HG02678 (cell line): ENCODE data around the gene PIP5K1B.
"Not testable (repeated sequence)": the region's sequence is repeated elsewhere in the genome, so short reads cannot be mapped to it uniquely, and the experiment has no call there.

Source experiments
- ATAC-seq: cut with Tn5 transposase; IDR thresholded peaks from one replicate; pipeline ENCODE4 v1.9.1; 2021; ENCODE audit warnings: mild to moderate bottlenecking, moderate library complexity; ENCODE audit not compliant: unreplicated experiment

PIP5K1B gene

GRCh38 chr9:68704814-68705530 lies at the start of gene PIP5K1B:
PIP5K1B (plus strand) TSS chr9:68705240; CDS start chr9:68822615, 117,375 bp downstream.
- peak; percentile 78 for ATAC-seq

DNA sequence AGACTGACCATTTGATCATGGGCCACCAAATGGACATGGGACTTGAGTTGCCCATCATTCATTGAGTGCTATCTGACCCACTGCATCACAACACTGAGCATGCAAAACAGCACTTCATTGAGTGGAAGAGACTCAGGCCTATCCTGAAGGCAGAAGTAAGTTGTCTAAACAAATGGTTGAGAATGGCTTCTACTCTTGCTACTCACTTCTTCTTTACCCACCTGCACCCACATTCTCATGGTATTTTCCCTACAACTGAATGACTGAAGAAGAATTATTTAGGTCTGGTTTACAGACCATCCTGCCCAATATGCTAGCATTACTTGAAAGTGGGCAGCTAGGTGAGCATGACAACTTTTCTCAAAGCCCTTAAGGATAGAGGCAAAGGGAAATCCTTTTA lies 41.0 kb upstream of the PIP5K1B start:
- ATAC-seq = no peak

DNA sequence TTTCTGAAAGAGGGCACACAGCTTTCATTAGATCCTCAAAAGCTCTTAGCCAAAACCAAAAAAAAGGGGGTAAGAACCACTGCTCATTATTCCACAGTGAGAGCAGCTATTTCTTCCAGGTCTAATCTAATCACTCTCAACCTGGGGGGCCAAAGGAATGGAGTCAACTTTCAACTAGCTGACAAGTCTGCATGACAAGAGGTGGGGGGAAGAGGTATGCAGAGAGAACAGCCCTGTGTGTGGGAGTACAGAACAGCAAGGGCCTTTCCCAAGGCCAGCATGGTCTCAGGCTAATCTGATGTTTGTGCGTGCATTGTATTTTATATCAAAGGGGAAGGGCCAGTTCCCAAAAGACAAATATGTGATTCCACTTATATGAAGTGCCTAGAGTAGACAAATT lies 36.9 kb upstream of the PIP5K1B start:
- ATAC-seq = no peak

DNA sequence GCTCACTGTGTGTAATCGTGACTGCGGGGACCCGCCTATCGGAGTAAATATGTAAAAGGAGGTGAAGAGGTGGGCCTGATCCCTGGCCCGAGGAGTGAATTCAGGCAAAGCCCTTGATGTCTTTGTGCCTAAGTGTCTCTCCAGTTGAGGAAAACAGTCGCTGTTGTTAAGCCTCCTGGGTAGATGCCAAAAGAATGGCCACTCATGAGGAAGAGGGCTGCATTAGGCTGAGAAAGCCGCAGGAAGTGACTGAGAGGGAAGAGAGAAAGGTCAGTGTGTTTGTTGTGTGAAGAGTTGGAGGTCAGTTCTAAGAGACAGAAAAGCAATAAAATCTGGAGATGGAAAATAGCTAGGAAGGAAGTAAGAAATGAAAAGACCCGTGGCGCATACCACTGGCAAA lies 35.8 kb upstream of the PIP5K1B start:
- no peak for ATAC-seq

DNA sequence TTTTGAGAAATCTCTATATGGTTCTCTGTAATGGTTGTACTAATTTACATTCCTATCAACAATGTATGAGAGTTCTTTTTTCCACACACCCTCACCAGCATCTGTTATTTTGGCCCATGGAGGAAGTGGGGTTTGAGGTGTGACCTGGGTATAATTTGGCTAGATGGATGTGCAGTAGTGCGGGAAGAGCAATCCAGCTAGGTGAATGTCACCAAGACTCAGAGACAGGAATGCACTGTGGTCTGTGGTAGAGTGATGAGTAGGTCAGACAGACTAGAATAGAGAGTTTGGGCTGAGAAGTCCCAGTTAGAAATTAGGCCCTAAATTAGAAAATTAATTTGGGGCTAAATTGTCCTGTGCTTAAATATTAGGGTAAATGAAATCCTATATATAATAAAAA lies 32.8 kb upstream of the PIP5K1B start:
- ATAC-seq = no peak

DNA sequence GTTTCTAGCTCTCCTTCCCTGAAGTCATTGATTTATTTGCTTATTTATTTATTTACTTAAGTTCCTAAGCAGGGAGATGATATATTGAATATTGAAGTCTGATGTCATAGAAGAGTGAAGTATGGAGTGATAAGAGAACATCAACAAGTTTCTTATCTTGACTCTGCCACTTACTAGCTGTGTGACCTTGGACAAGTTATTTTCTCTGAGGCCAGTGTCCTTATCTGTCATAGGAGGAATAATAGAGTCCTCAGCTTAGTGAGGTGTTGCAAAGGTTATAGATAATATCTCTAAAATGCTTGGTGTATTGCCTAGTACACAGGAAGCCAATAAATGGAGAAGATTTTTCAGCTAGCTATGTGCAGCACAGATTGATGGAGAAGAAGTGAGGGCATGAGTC lies 32.4 kb upstream of the PIP5K1B start:
- no peak for ATAC-seq

DNA sequence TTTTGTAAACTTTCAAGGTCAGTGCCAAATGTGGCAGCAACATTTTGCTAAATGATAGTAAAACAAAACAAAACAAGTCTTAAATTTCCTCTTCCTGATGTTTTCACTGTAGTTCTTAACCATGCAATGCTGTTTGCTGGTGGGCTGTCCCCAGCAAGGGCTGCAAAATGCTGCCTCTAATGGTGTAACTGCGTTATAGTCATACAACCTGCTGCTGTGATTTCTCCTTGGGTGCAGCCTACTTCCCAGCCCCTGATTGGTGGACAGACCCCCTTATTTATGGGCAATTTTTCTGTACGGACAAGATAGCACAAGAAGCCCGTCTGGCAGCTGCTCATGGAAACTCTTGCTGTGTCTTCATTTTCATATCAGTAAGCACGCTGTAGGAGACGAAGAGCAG lies 26.6 kb upstream of the PIP5K1B start:
- ATAC-seq = peak; percentile 65

DNA sequence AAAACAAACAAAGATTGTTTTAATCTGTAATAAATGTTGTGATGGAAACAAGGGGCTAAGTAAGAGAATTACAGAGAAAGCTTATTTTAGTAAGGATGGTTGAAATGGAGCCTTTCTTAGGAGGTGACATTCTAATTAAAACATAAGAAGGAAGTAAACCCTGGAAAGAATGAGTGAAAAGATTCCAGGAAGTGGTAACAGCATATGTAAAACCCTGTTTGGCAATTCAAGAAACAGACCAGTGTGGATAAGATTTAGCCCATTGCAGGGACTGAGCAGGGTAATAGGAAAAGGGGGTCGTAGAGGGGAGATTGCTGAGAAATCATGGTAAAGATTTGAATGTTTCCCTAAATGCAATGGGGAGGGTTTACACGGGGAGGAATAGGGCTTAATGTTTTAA lies 21.6 kb upstream of the PIP5K1B start:
- no peak for ATAC-seq

DNA sequence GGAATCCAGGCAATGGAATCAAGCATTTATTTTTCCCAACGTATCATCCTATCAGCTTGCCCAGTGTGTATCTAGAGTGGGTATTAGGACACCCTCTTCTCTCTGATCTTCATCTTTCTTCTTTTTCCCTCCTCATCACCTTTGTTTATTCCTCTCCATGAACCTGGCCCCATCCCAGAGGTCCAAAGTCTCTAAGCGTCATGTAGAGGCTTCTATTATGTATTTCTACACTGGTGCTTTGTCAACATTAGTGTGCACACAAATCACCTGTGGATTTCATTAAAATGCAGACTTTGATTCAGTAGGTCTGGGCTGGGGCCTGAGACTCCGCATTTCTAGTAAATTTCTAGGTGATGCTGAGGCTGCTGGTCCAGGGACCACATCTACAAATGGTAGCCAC lies 19.8 kb upstream of the PIP5K1B start:
- no peak for ATAC-seq

- ATAC-seq = peak; percentile 94
Observed at GRCh38 chr9:68685770-68686169, 19.3 kb upstream of the PIP5K1B start.

DNA sequence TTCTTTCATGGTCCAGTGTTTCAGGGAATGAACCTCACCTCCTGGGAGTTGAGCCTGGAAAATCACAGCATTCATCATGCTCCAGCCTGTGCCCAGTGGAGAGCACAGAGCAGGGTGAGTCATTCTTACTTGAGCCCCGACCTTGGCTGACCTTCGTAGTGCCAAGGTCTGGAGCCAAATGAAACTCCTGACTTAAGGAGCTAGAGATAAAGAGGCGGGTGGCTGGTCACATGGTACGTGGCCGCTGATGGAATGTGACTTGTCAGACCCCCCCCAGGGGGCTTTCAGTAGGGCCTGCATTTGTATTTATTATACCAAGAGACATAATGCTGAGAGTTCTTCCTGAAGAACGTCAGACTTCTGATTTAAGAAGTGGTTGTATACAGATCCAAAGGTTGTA lies 15.0 kb upstream of the PIP5K1B start:
- no peak for ATAC-seq

- no peak for ATAC-seq
Observed at GRCh38 chr9:68692519-68692918, 12.5 kb upstream of the PIP5K1B start.

DNA sequence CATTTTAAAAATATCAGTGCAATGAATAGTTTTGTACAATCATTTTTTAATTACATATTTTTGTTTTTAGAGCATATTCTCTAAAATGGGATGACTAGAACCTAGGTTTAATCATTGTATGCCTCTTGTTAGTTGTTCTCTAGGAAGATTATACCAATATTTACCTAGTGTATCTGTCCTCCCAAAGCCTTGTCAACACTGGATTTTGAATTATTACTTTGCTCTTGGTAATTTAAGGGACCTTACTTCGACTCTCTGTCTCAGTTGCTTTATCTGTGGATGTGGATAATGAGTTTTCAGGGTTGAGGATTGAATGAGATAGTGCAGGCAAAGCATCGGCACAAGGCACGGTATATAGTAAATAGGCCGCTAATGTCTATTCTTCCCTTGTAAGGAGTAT lies 10.9 kb upstream of the PIP5K1B start:
- no peak for ATAC-seq

DNA sequence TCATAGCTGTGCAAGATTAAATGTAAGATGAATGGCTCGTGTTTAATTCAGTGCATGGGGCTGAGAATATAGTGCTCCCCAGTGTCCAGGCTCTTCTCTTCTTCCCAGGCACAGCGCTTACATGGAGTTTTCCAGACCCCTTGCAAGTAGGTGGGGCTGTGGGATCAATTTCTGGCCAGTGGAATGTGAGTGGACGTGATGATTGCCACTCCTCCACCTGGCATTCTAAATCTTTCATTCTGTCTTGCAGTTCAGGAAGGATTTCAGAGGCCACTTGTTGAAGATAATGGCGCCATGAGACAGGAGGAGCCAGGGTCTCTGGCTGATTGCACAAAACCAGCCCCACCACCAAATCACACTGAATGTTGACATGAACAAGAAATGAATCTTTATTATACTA lies 7.2 kb upstream of the PIP5K1B start:
- ATAC-seq = no peak

DNA sequence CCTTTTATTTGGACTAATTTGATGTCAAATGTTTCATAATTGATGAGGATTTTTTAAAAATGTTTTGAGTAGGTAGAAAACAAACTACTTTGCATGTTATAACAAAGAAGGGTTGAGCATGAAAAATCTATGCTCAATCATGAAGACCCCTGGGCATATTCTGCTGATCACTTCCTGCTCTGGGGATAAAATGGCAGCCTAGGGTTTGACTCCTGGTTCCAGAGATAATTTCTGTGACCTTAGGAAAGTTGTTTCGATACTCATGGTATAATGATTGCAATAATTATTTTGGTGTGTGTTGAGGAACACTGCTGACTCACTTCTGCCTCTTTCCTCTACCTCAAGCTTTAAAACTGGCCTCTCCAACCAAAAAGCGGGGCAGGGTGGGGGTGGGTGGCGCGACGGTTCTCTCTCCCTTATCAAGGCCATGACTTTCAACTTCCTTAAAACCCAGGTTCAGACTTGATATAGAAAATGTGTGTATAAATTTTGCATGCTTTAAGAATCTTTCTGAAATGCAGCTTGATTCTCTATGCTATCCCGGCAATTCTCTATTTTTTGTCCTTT lies 6.0 kb upstream of the PIP5K1B start:
- no peak for ATAC-seq

DNA sequence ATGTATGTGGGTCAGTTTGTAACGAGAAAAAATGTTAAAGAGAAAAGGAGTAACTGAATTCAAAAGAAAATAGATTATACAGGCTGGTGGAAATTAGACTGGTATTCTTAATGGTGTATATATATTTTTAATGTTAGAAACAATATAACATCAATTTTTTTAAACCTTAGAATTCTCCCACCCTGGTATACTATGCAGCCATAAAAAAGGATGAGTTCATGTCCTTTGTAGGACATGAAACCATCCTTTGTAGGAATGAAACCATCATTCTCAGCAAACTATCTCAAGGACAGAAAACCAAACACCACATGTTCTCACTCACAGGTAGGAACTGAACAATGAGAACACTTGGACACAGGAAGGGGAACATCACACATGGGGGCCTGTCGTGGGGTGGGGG lies 5.4 kb upstream of the PIP5K1B start:
- not testable (repeated sequence) for ATAC-seq

- ATAC-seq = no peak
Observed at GRCh38 chr9:68702493-68702892, 2.5 kb upstream of the PIP5K1B start.

DNA sequence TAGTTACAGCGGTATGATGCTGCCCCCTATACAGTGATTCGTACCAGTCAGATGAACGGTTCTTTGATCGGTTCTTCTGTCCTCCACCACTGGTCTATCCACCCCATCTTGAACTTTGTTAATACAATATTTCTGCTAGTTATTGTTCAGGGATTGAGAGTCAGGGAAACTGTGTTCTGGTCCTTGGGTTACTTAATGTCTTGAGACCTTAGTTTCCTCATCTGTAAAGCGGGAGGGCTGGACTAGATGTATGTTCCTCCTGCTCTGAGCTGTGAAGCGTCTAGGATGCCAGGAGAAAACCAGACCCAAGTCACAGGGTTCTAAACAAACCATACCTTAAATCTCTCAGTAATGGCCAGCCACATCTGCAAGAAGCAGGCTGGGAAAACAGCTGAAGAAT lies 1.4 kb upstream of the PIP5K1B start:
- no peak for ATAC-seq

GRCh38 chr9:68704498-68704813 lies 584 bp upstream of the PIP5K1B start:
- no peak for ATAC-seq

DNA sequence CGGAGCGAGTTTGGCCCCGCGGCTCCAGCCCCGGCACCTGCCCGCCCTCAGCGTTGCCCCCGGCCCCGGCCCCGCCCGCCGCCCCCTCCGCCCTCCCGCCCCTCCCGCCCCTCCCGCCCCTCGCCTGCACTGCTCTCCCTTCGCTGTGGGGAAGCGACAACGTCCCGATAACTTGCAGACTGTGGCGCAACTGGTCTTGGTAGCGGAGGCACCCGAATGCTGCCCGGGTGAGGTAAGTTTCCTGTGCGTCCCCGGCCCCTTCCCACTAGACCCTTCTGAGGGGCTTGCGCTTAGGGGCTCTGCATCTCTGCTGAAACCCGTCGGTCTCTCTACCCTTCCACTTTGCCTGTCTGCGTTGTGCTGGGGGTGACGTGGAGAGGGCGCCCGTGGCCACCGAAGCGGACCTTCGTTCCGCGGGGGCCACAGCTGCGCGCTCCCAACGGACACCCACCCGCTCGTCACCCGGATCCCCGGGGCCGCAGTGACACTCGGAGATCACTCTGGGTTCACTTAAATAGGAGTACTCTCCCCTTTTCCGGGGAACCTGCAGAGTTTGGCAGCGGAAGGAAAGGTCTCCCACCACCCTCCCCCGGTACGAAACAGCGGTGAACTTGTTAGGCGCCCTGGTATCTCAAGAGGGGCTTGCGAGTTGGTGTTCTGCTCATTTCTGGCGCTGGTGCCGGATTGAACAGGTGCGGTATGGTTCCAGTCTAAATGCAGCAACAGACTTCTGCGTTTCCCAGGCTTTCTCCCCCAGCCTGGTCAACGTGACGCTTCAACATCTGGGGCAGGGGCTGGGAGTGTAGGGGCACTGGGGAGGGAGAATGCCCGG lies 707 bp downstream of the PIP5K1B start:
- peak; percentile 9 for ATAC-seq

- peak; percentile 36 for ATAC-seq
Observed at GRCh38 chr9:68706363-68707201, 1.5 kb downstream of the PIP5K1B start.
